K562 (cell line): Measurements from ENCODE around the gene ZKSCAN7. TPM values are rescaled to one million over a fixed set of nuclear protein-coding genes. Genes with fewer than 3 reads are reported as not detected.
A peak's percentile ranks its signal among the peaks of the same experiment; 100 is the strongest.

Source experiments
- ATAC-seq: fragments of 200-7000 bp; cut with Tn5 transposase; 3 replicates; pipeline ENCODE4 v1.9.1; 2020; ENCODE audit warnings: moderate library complexity
- BruUV-seq: library from RNA; stranded (reverse); fragments of 400-500 nt; replicated peaks from 2 replicates; lab custom pipeline; 2021; lab: Mats Ljungman, UMichigan
- CTCF ChIA-PET: fragments of 300-600 bp; formaldehyde crosslinking; extraction: SDS; loops from one replicate; lab custom pipeline; 2021; ENCODE audit warnings: low intra/inter-chr PET ratio; lab: Yijun Ruan, JAX
- POLR2A ChIA-PET: fragments of 300-600, 350-650 bp; sonication (Branson Sonifier 250); formaldehyde crosslinking; extraction: SDS; loops from one replicate; lab custom pipeline; 2021; ENCODE audit warnings: antibody characterized with exemption, inconsistent platforms; lab: Yijun Ruan, JAX
- DNase-seq, 4 experiments: peaks; one replicate each; pipeline versions ENCODE4 v3.0.0 to v3.0.0-alpha.2; 2011 to 2018; ENCODE audit warnings: low spot score in 3 of 4, mixed read lengths in 3 of 4; ENCODE audit errors: extremely low read depth in 1 of 4
- FAIRE-seq: peaks from 2 replicates; lab custom pipeline; 2011; peaks lifted over from hg19 to GRCh38; lab: Jason Lieb, UNC
- H2AFZ ChIP-seq: 2 replicates; pipeline ENCODE4 v1.6.0; 2011; ENCODE audit warnings: low read depth, low read length, control low read depth, inconsistent platforms
- H3K27ac ChIP-seq: fragments of 200-600 bp; 3 replicates; pipeline ENCODE4 v1.8.0; 2011; ENCODE audit warnings: low read depth, mild to moderate bottlenecking, control low read depth, inconsistent platforms, low read length, moderate library complexity, mixed read lengths; ENCODE audit errors: extremely low read depth
- H3K27me3 ChIP-seq, 2 experiments: fragments of 300-600 bp in 1 of 2; 2 replicates in 1 of 2; 3 replicates in 1 of 2; pipeline versions ENCODE4 v1.6.0 to v1.8.0; 2011; ENCODE audit warnings: inconsistent platforms in 2 of 2, low read length in 2 of 2, mild to moderate bottlenecking in 1 of 2, mixed read lengths in 1 of 2, moderate library complexity in 1 of 2; ENCODE audit not compliant: control insufficient read depth in 2 of 2, insufficient read depth in 2 of 2
- H3K36me3 ChIP-seq: fragments of 300-600 bp; 3 replicates; pipeline ENCODE4 v1.8.0; 2011; ENCODE audit warnings: mild to moderate bottlenecking, low read length, inconsistent platforms; ENCODE audit not compliant: control insufficient read depth, insufficient read depth
- H3K4me1 ChIP-seq, 2 experiments: fragments of 200-600 bp in 1 of 2; replicated peaks in 1 of 2; 2 replicates in 1 of 2; 3 replicates in 1 of 2; pipeline versions ENCODE4 v1.5.1 to v1.8.0; 2011; ENCODE audit warnings: inconsistent platforms in 2 of 2, low read length in 2 of 2, mild to moderate bottlenecking in 1 of 2, mixed read lengths in 1 of 2, moderate library complexity in 1 of 2; ENCODE audit not compliant: control insufficient read depth in 2 of 2, insufficient read depth in 2 of 2
- H3K4me2 ChIP-seq: 2 replicates; pipeline ENCODE4 v1.6.1; 2011; ENCODE audit warnings: low read length, control low read depth, inconsistent platforms, mixed read lengths; ENCODE audit not compliant: insufficient read depth
- H3K4me3 ChIP-seq: fragments of 200-600 bp; sonication (generic), shearing (Covaris generic); 2 replicates; pipeline ENCODE4 v1.5.1; 2016; ENCODE audit warnings: control low read depth, inconsistent platforms
- H3K79me2 ChIP-seq: fragments of 200-600 bp; 3 replicates; pipeline ENCODE4 v1.8.0; 2011; ENCODE audit warnings: low read length, inconsistent platforms; ENCODE audit not compliant: control insufficient read depth, insufficient read depth
- H3K9ac ChIP-seq, 2 experiments: 2 replicates each; pipeline versions ENCODE4 v1.6.0 to v1.6.1; 2011; ENCODE audit warnings: low read depth in 2 of 2, low read length in 2 of 2, control low read depth in 1 of 2, inconsistent platforms in 1 of 2, mild to moderate bottlenecking in 1 of 2, mixed read lengths in 1 of 2; ENCODE audit not compliant: insufficient read depth in 1 of 2
- H3K9me1 ChIP-seq: one replicate; pipeline ENCODE4 v1.6.0; 2011; ENCODE audit warnings: inconsistent platforms, mild to moderate bottlenecking, low read length, moderate library complexity; ENCODE audit not compliant: control insufficient read depth, insufficient read depth
- H3K9me3 ChIP-seq: replicated peaks from 2 replicates; pipeline ENCODE4 v1.5.1; 2011; ENCODE audit warnings: low read depth, low read length, inconsistent platforms; ENCODE audit not compliant: control insufficient read depth, insufficient read depth
- H4K20me1 ChIP-seq: replicated peaks from 2 replicates; pipeline ENCODE4 v1.6.1; 2011; ENCODE audit warnings: low read length, inconsistent platforms, mixed read lengths; ENCODE audit not compliant: control insufficient read depth, insufficient read depth
- ARID3B ChIP-seq: fragments of 250-450 bp; sonication (Bioruptor Pico); IDR thresholded peaks from 2 replicates; pipeline ENCODE4 v1.4.0; 2020; ENCODE audit warnings: borderline replicate concordance
- MCM2 ChIP-seq: fragments of 450-650 bp; IDR thresholded peaks from 2 replicates; pipeline ENCODE4 v1.6.1; 2017; ENCODE audit warnings: low read depth, mild to moderate bottlenecking
- POU5F1 ChIP-seq: fragments of 150-350 bp; IDR thresholded peaks from 2 replicates; pipeline ENCODE4 v1.6.1; 2014; ENCODE audit warnings: borderline replicate concordance, low read length, low read depth, mild to moderate bottlenecking; ENCODE audit not compliant: partially characterized antibody
- TFAM ChIP-seq: fragments of 250-450 bp; sonication (Bioruptor Pico); conservative IDR thresholded peaks from 2 replicates; pipeline ENCODE4 v1.5.0; 2021; ENCODE audit warnings: mild to moderate bottlenecking, moderate library complexity
- WGBS: fragments of 100-300 bp; shearing (Covaris generic); methylation state at CpG from one replicate; pipeline ENCODE4 v1.1.6; 2016; ENCODE audit warnings: low coverage, mixed read lengths; ENCODE audit not compliant: insufficient coverage; ENCODE audit errors: missing lambda C conversion rate; 5-methylcytosine and 5-hydroxymethylcytosine counted together
- in situ Hi-C: fragments of 300-500 bp; cut with MboI; formaldehyde crosslinking; loops from 4 replicates; pipeline ENCODE4 v1.15.0; 2018; ENCODE audit warnings: inconsistent platforms, mixed read lengths
- intact Hi-C: fragments of 100-400 bp; cut with micrococcal nuclease; formaldehyde crosslinking; loops from 2 replicates; pipeline ENCODE4 v1.14.2; 2022
- polyA plus RNA-seq, 8 experiments: library from polyadenylated mRNA; depleted of rRNA in 4 of 8; stranded (reverse) in 5 of 8; unstranded in 3 of 8; fragments of >200 nt; fragmentation: Nextera tagmentation in 2 of 8; fragmentation: Illumina TruSeq in 1 of 8; extraction: Ambion mirVana in 2 of 8; extraction: Trizol in 1 of 8; gene quantifications; 2 replicates each; pipeline versions ENCODE4 v1.2.1 to v1.2.3, GENCODE V29; 2011 to 2014; ENCODE audit warnings: inconsistent platforms in 1 of 8, missing spikeins in 1 of 8
- total RNA-seq, 7 experiments: library from RNA; depleted of rRNA in 6 of 7; stranded (reverse); fragments of >200 nt in 6 of 7; fragmentation: Illumina TruSeq in 2 of 7; extraction: Trizol in 2 of 7; gene quantifications; 2 replicates each; pipeline versions ENCODE4 v1.2.1 to v1.2.3, GENCODE V29; 2011 to 2021; ENCODE audit warnings: low replicate concordance in 1 of 7
- TF ChIP-seq, protein P1 (sequence below): fragments of 450-650 bp; IDR thresholded peaks from 2 replicates; pipeline ENCODE4 v1.6.1; 2018; ENCODE audit not compliant: partially characterized antibody

The ZKSCAN7 gene
- total and polyA plus RNA-seq, 9 of the 15 experiments (the other 6 are each of a cell fraction or from before 2014, with no cell fraction given) = not detected

- Histone ChIP-seq H3K9me1 (peaks cover 4% of the 10 kb centered on the region), H3K27me3 (no peaks in the 10 kb centered on the region), H3K9ac (no peak overlapping the region), H3K9me3 (no peaks in the 10 kb centered on the region), H3K27ac (no peak overlapping the region), H4K20me1 (no peaks in the 10 kb centered on the region; the same call in 1 of the 2 replicates), H3K36me3 (no peaks in the 10 kb centered on the region), H3K79me2 (peaks cover 1% of the 10 kb centered on the region; the same call in 1 of the 3 replicates), H2AFZ (no peak overlapping the region), H3K4me3 (no peak overlapping the region), H3K4me1 (peaks cover 12 to 22% of the 10 kb centered on the region in 2 experiments), H3K4me2 (no peak overlapping the region)
- BruUV-seq = no TSS peak
- DNase-seq = no peak
- in situ Hi-C loops = loop anchor here (10.0 kb wide), 1 partner anchor 191 kb away; no protein-coding TSS in a partner anchor
- intact Hi-C loops = loop anchor here (5.0 kb wide), 3 partner anchors 179 to 279 kb away; partner anchors contain the start of gene TCAIM
- no peak for FAIRE-seq
- no peak for TF ChIP-seq MCM2
- no peak for TF ChIP-seq TFAM
- TF ChIP-seq, protein P1, sequence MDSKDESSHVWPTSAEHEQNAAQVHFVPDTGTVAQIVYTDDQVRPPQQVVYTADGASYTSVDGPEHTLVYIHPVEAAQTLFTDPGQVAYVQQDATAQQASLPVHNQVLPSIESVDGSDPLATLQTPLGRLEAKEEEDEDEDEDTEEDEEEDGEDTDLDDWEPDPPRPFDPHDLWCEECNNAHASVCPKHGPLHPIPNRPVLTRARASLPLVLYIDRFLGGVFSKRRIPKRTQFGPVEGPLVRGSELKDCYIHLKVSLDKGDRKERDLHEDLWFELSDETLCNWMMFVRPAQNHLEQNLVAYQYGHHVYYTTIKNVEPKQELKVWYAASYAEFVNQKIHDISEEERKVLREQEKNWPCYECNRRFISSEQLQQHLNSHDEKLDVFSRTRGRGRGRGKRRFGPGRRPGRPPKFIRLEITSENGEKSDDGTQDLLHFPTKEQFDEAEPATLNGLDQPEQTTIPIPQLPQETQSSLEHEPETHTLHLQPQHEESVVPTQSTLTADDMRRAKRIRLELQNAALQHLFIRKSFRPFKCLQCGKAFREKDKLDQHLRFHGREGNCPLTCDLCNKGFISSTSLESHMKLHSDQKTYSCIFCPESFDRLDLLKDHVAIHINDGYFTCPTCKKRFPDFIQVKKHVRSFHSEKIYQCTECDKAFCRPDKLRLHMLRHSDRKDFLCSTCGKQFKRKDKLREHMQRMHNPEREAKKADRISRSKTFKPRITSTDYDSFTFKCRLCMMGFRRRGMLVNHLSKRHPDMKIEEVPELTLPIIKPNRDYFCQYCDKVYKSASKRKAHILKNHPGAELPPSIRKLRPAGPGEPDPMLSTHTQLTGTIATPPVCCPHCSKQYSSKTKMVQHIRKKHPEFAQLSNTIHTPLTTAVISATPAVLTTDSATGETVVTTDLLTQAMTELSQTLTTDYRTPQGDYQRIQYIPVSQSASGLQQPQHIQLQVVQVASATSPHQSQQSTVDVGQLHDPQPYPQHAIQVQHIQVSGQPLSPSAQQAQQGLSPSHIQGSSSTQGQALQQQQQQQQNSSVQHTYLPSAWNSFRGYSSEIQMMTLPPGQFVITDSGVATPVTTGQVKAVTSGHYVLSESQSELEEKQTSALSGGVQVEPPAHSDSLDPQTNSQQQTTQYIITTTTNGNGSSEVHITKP = peak; percentile 65
- no peak for TF ChIP-seq POU5F1
- no peak for TF ChIP-seq ARID3B (CRISPR knock-in tag)
- CTCF ChIA-PET = no interaction called here
- 42% methylated on average over 3 of the region's 3 CpGs for WGBS
- ATAC-seq = no peak
- POLR2A ChIA-PET = interaction anchor here (0.6 to 1.4 kb wide), 4 partner anchors 10 to 1337 kb away, joined by 3 to 5 read pairs (median 4); no protein-coding TSS in a partner anchor
Observed at GRCh38 chr3:44516230-44516629, 38.8 kb upstream of the ZKSCAN7 start.
